IPS-18c (cell line): ENCODE data around the gene NKPD1.

Experiments
- H3K4me3 ChIP-seq: 2 replicates; pipeline ENCODE4 v1.7.0; 2013; ENCODE audit warnings: low read depth, mild to moderate bottlenecking, low read length, moderate library complexity; ENCODE audit not compliant: insufficient read depth
- H3K9me3 ChIP-seq: one replicate; pipeline ENCODE4 v1.6.1; 2013; ENCODE audit warnings: mild to moderate bottlenecking, low read length, moderate library complexity; ENCODE audit not compliant: control insufficient read depth, insufficient read depth

NKPD1 gene

DNA sequence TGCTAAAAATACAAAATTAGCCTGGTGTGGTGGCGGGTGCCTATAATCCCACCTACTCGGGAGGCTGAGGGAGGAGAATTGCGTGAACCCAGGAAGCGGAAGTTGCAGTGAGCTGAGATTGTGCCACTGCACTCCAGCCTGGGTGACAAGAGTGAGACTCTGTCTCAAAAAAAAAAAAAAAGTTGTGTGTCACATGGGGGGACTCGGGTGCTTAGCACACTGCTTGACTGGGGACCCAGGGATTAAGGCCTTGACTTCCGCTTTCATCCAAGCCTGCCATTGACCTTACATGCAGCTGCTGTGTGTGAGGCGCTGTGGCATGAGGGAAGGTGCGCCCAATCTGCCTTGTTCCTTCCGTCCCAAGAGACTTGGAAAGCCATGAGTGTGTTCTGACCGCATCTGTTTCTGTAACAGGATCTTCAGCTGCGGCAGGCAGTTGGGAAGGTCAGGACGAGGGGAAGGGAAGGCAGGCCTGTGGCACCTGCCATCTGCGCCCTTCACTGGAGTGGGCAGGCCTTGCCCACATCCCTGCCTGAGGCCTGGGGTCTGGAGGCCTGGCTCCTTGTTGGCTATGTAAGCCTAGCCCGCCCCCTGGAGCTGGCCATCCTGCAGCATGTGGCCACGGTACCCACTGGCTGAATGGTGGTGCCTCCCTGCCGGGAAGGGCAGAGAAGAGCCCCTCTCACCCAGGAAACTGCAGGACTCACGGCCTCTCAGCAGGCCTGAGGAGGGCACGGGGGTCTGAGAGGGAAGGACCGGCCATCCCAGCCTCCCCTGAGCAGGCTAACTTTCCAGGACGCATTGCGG lies 44.8 kb downstream of the NKPD1 start:
- Histone ChIP-seq H3K4me3 (no peak overlapping the region; the same call in 1 of the 2 replicates), H3K9me3 (no peaks in the 10 kb centered on the region)

DNA sequence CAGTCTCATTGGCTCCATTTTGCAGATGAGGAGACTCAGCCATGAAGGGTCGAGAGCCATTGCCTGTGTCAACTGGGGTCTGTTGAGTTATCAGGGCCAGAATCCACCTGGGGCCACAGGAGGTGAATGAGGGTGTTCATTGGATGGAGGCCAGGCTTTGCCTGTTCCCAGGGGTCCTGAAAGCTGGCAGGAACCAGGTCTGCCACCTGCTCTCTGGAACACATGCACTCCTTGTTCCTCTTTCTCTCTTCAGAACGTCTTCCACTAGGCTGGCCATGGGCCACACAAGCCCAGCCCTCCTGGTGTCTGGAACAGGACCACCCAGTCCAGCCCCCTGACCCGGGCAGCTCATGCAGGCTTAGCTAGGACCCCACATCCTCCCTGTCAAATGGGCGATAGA lies 46.7 kb downstream of the NKPD1 start:
- H3K4me3 ChIP-seq = no peak overlapping the region
- H3K9me3 ChIP-seq = no peaks in the 10 kb centered on the region

DNA sequence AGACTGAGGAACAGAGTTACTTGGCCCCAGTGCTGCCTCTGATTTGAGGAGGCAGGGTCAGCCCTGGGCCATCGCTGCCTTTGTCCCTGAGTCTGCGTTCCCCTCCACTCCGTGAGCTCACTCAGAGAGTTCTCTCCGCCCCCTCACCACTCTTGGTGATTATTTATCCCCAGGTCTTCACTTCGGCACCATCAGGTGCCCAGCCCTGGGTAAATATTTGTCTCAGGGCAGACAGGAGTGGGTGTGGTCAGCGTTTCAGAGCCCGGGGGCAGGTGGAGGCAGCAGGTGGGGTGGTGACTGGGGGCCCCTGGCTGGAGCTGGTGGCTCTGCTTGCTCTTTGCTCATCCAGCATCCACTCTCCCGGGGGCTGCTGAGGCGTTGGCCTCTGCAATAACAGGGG lies 47.2 kb downstream of the NKPD1 start:
- Histone ChIP-seq H3K9me3 (no peaks in the 10 kb centered on the region), H3K4me3 (no peak overlapping the region)

DNA sequence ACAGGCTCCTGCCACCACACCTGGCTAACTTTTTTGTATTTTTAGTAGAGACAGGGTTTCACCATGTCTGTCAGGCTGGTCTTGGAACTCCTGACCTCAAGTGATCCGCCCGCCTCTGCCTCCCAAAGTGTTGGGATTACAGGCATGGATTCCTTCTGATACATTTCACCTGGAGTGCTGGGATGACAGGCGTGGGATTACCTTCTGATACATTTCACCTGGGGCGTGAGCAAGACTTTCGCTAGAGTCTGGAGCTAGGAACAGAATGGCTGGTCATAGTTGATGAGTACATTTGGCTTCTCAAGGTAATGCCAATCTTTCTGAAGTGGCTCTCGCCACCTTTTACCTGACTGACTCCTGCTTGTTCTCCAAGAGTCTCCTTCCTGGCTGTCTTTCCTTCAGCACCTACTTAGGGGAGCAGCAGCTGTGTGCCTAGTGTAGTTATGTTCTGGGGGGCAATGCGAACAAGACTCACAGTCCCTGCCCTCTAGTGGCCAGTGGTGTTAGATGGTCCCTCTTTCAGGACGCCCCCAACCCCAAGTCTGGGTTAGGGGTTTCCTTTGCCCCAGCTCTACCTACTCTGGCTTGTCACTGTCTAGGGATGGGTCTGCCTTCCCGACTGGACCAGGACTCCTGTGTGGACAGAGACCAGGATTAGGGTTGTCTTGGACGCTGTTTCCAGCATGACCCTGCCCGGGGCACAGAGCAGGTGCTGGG lies 48.5 kb downstream of the NKPD1 start:
- H3K9me3 ChIP-seq = no peaks in the 10 kb centered on the region

More for the DNA sequence above, 48.5 kb downstream of the NKPD1 start:
- no peak overlapping the region for H3K4me3 ChIP-seq
